Endothelial cell of umbilical vein (primary cell): ENCODE measurements around the gene RBFOX1.

Experiments
- FOS ChIP-seq: IDR thresholded peaks from 2 replicates; pipeline ENCODE4 v1.6.1; 2011; ENCODE audit warnings: mild to moderate bottlenecking, low read length, moderate library complexity, borderline replicate concordance; ENCODE audit not compliant: insufficient read depth
- POLR2A ChIP-seq: IDR thresholded peaks from 2 replicates; pipeline ENCODE4 v1.6.1; 2012; ENCODE audit warnings: low read depth, mild to moderate bottlenecking, control low read depth, low read length
- TF ChIP-seq, protein P1 (sequence below), 2 donors: IDR thresholded peaks; 1 replicate in 1 of 2; 2 replicates in 1 of 2; pipeline ENCODE4 v1.5.1; 2011; ENCODE audit warnings: low read length in 2 of 2, mild to moderate bottlenecking in 2 of 2, moderate library complexity in 2 of 2, control low read depth in 1 of 2, inconsistent platforms in 1 of 2, low read depth in 1 of 2; ENCODE audit not compliant: insufficient read depth in 1 of 2; ENCODE audit errors: extremely low read depth in 1 of 2

DNA sequence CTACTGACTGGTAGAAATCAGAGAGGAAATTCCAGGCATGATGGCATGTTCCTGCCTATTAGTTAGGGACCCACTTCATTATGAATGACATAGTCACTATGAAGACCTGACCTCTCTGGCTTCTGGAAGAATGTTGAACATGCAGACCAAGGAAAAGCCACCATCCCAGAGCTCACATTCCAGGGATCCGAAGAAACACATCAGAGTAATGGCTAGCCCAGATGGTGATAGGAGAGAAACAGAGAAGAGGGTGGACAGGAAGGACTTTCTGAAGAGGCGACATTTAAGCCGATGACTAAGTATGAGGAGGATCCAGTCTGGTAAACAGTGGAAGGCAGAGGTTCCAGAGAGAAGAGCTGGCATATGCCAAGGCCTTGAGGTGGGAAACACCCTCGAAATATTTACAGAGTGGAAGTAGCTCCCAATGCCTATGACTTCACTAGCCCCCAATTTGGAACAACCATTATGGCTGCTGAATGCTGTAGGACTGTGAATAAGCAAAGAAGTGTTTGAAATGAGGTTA lies 216.2 kb downstream of the RBFOX1 start:
- TF ChIP-seq, protein P1, sequence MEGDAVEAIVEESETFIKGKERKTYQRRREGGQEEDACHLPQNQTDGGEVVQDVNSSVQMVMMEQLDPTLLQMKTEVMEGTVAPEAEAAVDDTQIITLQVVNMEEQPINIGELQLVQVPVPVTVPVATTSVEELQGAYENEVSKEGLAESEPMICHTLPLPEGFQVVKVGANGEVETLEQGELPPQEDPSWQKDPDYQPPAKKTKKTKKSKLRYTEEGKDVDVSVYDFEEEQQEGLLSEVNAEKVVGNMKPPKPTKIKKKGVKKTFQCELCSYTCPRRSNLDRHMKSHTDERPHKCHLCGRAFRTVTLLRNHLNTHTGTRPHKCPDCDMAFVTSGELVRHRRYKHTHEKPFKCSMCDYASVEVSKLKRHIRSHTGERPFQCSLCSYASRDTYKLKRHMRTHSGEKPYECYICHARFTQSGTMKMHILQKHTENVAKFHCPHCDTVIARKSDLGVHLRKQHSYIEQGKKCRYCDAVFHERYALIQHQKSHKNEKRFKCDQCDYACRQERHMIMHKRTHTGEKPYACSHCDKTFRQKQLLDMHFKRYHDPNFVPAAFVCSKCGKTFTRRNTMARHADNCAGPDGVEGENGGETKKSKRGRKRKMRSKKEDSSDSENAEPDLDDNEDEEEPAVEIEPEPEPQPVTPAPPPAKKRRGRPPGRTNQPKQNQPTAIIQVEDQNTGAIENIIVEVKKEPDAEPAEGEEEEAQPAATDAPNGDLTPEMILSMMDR (IDR thresholded peaks at IDR 0.05; ENCODE audit: extremely low read depth in 1 of 2, insufficient read depth in 1 of 2, low read depth in 1 of 2, low read length in 2 of 2), result no peak
- no peak for TF ChIP-seq POLR2A
- TF ChIP-seq FOS, result no peak
